Astrocyte (in vitro differentiated cells and primary cell): ENCODE results near the gene NUP153. TPM values are rescaled to one million over a fixed set of nuclear protein-coding genes. Genes with fewer than 3 reads are reported as not detected.

Experiments used
- DNase-seq: peaks from one replicate; pipeline ENCODE4 v3.0.0-alpha.2; 2010; ENCODE audit warnings: low read depth
- FAIRE-seq: peaks from 2 replicates; lab custom pipeline; 2011; peaks lifted over from hg19 to GRCh38; lab: Jason Lieb, UNC
- H2AFZ ChIP-seq: 2 replicates; pipeline ENCODE4 v1.6.0; 2012; ENCODE audit warnings: low read depth, low read length, inconsistent platforms
- H3K27ac ChIP-seq: 2 replicates; pipeline ENCODE4 v1.5.1; 2011; ENCODE audit warnings: low read depth, low read length, inconsistent platforms
- H3K27me3 ChIP-seq: 2 replicates; pipeline ENCODE4 v1.6.0; 2011; ENCODE audit warnings: low read length, inconsistent platforms; ENCODE audit not compliant: insufficient read depth
- H3K36me3 ChIP-seq: 2 replicates; pipeline ENCODE4 v1.5.1; 2011; ENCODE audit warnings: low read length, inconsistent platforms; ENCODE audit not compliant: insufficient read depth
- H3K4me1 ChIP-seq: 2 replicates; pipeline ENCODE4 v1.5.1; 2011; ENCODE audit warnings: low read length, inconsistent platforms; ENCODE audit not compliant: insufficient read depth
- H3K4me2 ChIP-seq: 2 replicates; pipeline ENCODE4 v1.6.0; 2012; ENCODE audit warnings: low read length, inconsistent platforms
- H3K4me3 ChIP-seq: 2 replicates; pipeline ENCODE4 v1.5.1; 2011; ENCODE audit warnings: low read depth, mild to moderate bottlenecking, low read length, inconsistent platforms; ENCODE audit not compliant: insufficient read depth
- H3K79me2 ChIP-seq: 2 replicates; pipeline ENCODE4 v1.6.0; 2012; ENCODE audit warnings: mild to moderate bottlenecking, low read length, inconsistent platforms; ENCODE audit not compliant: insufficient read depth
- H3K9ac ChIP-seq: 2 replicates; pipeline ENCODE4 v1.6.0; 2012; ENCODE audit warnings: mild to moderate bottlenecking, low read length, inconsistent platforms
- H3K9me3 ChIP-seq: 2 replicates; pipeline ENCODE4 v1.5.1; 2012; ENCODE audit warnings: low read depth, mild to moderate bottlenecking, low read length, inconsistent platforms; ENCODE audit not compliant: insufficient read depth
- H4K20me1 ChIP-seq: 2 replicates; pipeline ENCODE4 v1.6.0; 2012; ENCODE audit warnings: low read length, inconsistent platforms; ENCODE audit not compliant: insufficient read depth
- H3K27ac Mint-ChIP-seq: one replicate; pipeline ENCODE4 v1.8.0; 2021; ENCODE audit warnings: mild to moderate bottlenecking, mixed read lengths; ENCODE audit not compliant: unreplicated experiment
- H3K27me3 Mint-ChIP-seq: one replicate; pipeline ENCODE4 v1.8.0; 2021; ENCODE audit warnings: low read depth, mixed read lengths; ENCODE audit not compliant: unreplicated experiment
- H3K36me3 Mint-ChIP-seq: one replicate; pipeline ENCODE4 v1.8.0; 2021; ENCODE audit warnings: low read depth, mixed read lengths; ENCODE audit not compliant: unreplicated experiment
- H3K4me1 Mint-ChIP-seq: one replicate; pipeline ENCODE4 v1.8.0; 2021; ENCODE audit warnings: low read depth, mixed read lengths; ENCODE audit not compliant: unreplicated experiment
- H3K4me3 Mint-ChIP-seq: one replicate; pipeline ENCODE4 v1.8.0; 2021; ENCODE audit warnings: mild to moderate bottlenecking, moderate library complexity, mixed read lengths; ENCODE audit not compliant: unreplicated experiment
- H3K9me3 Mint-ChIP-seq: one replicate; pipeline ENCODE4 v1.8.0; 2021; ENCODE audit warnings: mild to moderate bottlenecking, mixed read lengths; ENCODE audit not compliant: unreplicated experiment
- CTCF ChIP-seq: IDR thresholded peaks from 2 replicates; pipeline ENCODE4 v1.5.1; 2011; ENCODE audit warnings: low read depth, mild to moderate bottlenecking, inconsistent platforms, low read length, moderate library complexity; ENCODE audit not compliant: insufficient read depth
- EZH2 ChIP-seq: IDR thresholded peaks from 2 replicates; pipeline ENCODE4 v1.6.1; 2012; ENCODE audit warnings: mild to moderate bottlenecking, low read length, inconsistent platforms; ENCODE audit not compliant: insufficient read depth
- total RNA-seq: library from RNA; stranded (reverse); gene quantifications from 2 replicates; pipeline ENCODE4 v1.2.1, GENCODE V29; 2021

Gene NUP153
- total RNA-seq, 1 donor from 2014 or later, result 51.6 TPM

- no peaks in the 10 kb centered on the region for H3K4me1 ChIP-seq
- H3K27ac Mint-ChIP-seq, result no peak overlapping the region
- no peak overlapping the region for H3K4me3 Mint-ChIP-seq
- no peak overlapping the region for H3K27ac ChIP-seq
- no peak overlapping the region for H3K9ac ChIP-seq
- no peaks in the 10 kb centered on the region for H3K9me3 ChIP-seq
- H3K4me1 Mint-ChIP-seq, result peaks cover 14% of the 10 kb centered on the region
- peaks cover 2% of the 10 kb centered on the region for H3K9me3 Mint-ChIP-seq
- H3K79me2 ChIP-seq, result peaks cover 97% of the 10 kb centered on the region
- DNase-seq (no peak), FAIRE-seq (no peak)
- no peaks in the 10 kb centered on the region for H3K27me3 ChIP-seq
- H3K36me3 Mint-ChIP-seq, result peaks cover 11% of the 10 kb centered on the region
- no peaks in the 10 kb centered on the region for H3K27me3 Mint-ChIP-seq
- no peak for TF ChIP-seq EZH2
- no peak for TF ChIP-seq CTCF
- H3K4me2 ChIP-seq, result no peak overlapping the region
- H2AFZ ChIP-seq, result no peak overlapping the region
- H4K20me1 ChIP-seq, result peaks cover 74% of the 10 kb centered on the region
- peaks cover 14% of the 10 kb centered on the region for H3K36me3 ChIP-seq
- no peak overlapping the region for H3K4me3 ChIP-seq
Observed at GRCh38 chr6:17684134-17684533, 22.6 kb downstream of the NUP153 start.

DNA sequence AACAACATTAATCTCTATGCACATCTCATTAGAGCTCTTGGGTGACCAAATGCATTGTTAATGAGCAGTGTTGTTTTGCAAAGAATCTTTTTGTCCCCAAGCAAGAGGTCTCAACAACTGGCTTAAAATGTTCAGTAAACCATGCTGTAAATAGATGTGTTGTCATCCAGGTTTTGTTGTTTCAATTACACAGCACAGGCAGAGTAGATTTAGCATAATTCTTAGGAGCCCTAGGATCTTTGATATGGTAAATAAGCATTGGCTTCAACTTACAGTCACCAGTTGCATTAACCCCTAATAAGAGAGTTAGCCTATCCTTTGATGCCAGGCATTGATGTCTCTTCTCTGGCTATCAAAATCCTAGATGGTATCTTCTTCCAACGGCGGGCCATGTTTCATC, 23.3 kb downstream of the NUP153 start:
- Histone ChIP-seq H3K27me3 (no peaks in the 10 kb centered on the region), H3K79me2 (peaks cover 97% of the 10 kb centered on the region), H3K9ac (no peak overlapping the region), H3K4me1 (no peaks in the 10 kb centered on the region), H3K36me3 (peaks cover 14% of the 10 kb centered on the region), H3K9me3 (no peaks in the 10 kb centered on the region), H4K20me1 (peaks cover 74% of the 10 kb centered on the region), H3K4me2 (no peak overlapping the region), H2AFZ (no peak overlapping the region), H3K4me3 (no peak overlapping the region), H3K27ac (no peak overlapping the region)
- Mint-ChIP-seq H3K9me3 (peaks cover 2% of the 10 kb centered on the region), H3K27ac (no peak overlapping the region), H3K27me3 (no peaks in the 10 kb centered on the region), H3K4me1 (peaks cover 14% of the 10 kb centered on the region), H3K4me3 (no peak overlapping the region), H3K36me3 (peaks cover 11% of the 10 kb centered on the region)
- TF ChIP-seq EZH2, result no peak
- TF ChIP-seq CTCF, result no peak
- FAIRE-seq (no peak), DNase-seq (no peak)

DNA sequence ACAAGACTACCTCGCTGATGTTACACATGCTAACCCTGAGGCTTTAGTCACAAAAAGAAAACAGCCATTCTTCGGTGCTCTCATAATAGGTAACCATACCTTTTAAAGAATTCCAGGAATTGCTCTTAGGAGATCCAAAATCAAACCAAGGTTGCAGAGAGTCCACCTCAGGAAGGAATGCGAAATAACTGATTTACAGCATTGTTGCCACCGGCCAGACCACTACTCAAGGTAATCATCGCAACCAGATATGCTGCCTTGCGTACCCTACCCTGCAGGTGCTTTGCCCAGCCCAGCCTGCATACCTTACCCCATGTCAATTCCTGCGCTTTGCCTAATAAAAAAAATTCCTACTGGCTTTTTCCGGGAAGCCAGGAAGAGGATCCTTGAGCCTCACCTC, 27.0 kb downstream of the NUP153 start:
- Mint-ChIP-seq H3K36me3 (peaks cover 10% of the 10 kb centered on the region), H3K27ac (no peak overlapping the region), H3K27me3 (no peaks in the 10 kb centered on the region), H3K9me3 (peaks cover 2% of the 10 kb centered on the region), H3K4me3 (no peak overlapping the region), H3K4me1 (peaks cover 11% of the 10 kb centered on the region)
- H3K4me1 ChIP-seq, result no peaks in the 10 kb centered on the region
- DNase-seq (no peak), FAIRE-seq (no peak)
- no peaks in the 10 kb centered on the region for H3K9me3 ChIP-seq
- no peak overlapping the region for H2AFZ ChIP-seq
- H3K27me3 ChIP-seq, result no peaks in the 10 kb centered on the region
- peaks cover 9% of the 10 kb centered on the region for H3K36me3 ChIP-seq
- no peak overlapping the region for H3K4me3 ChIP-seq
- H3K27ac ChIP-seq, result no peak overlapping the region
- H3K79me2 ChIP-seq, result peaks cover 100% of the 10 kb centered on the region
- no peak overlapping the region for H3K9ac ChIP-seq
- H4K20me1 ChIP-seq, result peaks cover 81% of the 10 kb centered on the region
- H3K4me2 ChIP-seq, result no peak overlapping the region
- TF ChIP-seq EZH2, result no peak
- no peak for TF ChIP-seq CTCF
